GM18505 (cell line): ENCODE results near the gene C17orf67.

ENCODE experiments used
- ATAC-seq: cut with Tn5 transposase; IDR thresholded peaks from one replicate; pipeline ENCODE4 v1.9.1; 2021; ENCODE audit not compliant: unreplicated experiment
- POLR2A ChIP-seq: IDR thresholded peaks from 4 replicates; pipeline ENCODE4 v1.6.1; 2011; ENCODE audit warnings: borderline replicate concordance; ENCODE audit not compliant: insufficient read depth, insufficient read length; ENCODE audit errors: extremely low read depth

Gene C17orf67

GRCh38 chr17:56823848-56824247 is 9.9 kb downstream of the C17orf67 start:
- no peak for ATAC-seq
- TF ChIP-seq POLR2A: no peak

- ATAC-seq: no peak
Observed at GRCh38 chr17:56822725-56823124, 11.0 kb downstream of the C17orf67 start.

GRCh38 chr17:56821847-56822534 is 11.7 kb downstream of the C17orf67 start:
- ATAC-seq: no peak
- no peak for TF ChIP-seq POLR2A

More at GRCh38 chr17:56822725-56823124, 11.0 kb downstream of the C17orf67 start:
- TF ChIP-seq POLR2A: no peak

- no peak for TF ChIP-seq POLR2A
- no peak for ATAC-seq
Observed at GRCh38 chr17:56820207-56820606, 13.5 kb downstream of the C17orf67 start.

- TF ChIP-seq POLR2A: no peak
- no peak for ATAC-seq
Observed at GRCh38 chr17:56819431-56820145, 14.1 kb downstream of the C17orf67 start.

GRCh38 chr17:56819030-56819429 is 14.7 kb downstream of the C17orf67 start:
- TF ChIP-seq POLR2A: no peak
- no peak for ATAC-seq

GRCh38 chr17:56817066-56817465 is 16.7 kb downstream of the C17orf67 start:
- no peak for ATAC-seq
- TF ChIP-seq POLR2A: no peak

- ATAC-seq: no peak
- TF ChIP-seq POLR2A: no peak
Observed at GRCh38 chr17:56815711-56816110, 18.0 kb downstream of the C17orf67 start.

- no peak for ATAC-seq
- no peak for TF ChIP-seq POLR2A
Observed at GRCh38 chr17:56812901-56813388, 20.8 kb downstream of the C17orf67 start.

GRCh38 chr17:56810891-56811775 is 22.6 kb downstream of the C17orf67 start:
- no peak for TF ChIP-seq POLR2A
- ATAC-seq: no peak

GRCh38 chr17:56810343-56810742 is 23.4 kb downstream of the C17orf67 start:
- ATAC-seq: no peak
- no peak for TF ChIP-seq POLR2A

- TF ChIP-seq POLR2A: no peak
- no peak for ATAC-seq
Observed at GRCh38 chr17:56809820-56810179, 23.9 kb downstream of the C17orf67 start.

- no peak for ATAC-seq
- no peak for TF ChIP-seq POLR2A
Observed at GRCh38 chr17:56809106-56809819, 24.5 kb downstream of the C17orf67 start.
